ENCODE measurements around the gene PRKAR1A.

DNA sequence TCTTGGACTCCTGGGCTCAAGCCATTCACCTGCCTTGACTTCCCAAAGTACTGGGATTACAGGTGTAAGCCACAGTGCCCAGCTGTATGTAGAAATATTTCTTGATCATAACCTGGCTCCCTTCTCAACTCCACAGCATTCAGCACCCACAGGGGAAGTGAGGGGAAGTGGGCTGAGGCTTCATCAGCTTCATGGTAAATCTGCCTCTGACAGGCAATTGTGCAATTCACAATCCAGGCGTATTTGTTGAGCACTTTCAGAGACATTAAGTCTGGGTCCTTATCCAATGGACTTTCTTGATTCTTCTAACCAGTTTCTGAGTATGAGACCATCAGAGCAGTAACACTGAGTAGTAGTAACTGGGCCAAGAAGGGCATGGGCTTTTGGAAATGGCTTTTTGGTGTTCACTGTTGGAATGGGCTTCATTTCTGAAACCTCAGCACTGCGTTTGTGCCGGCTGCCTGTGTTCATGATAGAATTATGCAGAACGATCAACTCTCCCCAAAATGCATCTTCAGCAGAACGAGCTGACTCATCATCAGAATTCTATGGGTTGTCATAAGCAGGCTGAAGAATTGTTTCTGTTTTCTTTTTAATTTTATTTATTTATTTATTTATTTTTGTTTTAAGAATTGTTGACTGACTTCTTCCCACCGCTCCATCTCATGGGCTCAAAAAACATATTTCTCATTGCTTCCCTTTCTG lies 60.1 kb downstream of the PRKAR1A start:
- TF ChIP-seq, protein P1, sequence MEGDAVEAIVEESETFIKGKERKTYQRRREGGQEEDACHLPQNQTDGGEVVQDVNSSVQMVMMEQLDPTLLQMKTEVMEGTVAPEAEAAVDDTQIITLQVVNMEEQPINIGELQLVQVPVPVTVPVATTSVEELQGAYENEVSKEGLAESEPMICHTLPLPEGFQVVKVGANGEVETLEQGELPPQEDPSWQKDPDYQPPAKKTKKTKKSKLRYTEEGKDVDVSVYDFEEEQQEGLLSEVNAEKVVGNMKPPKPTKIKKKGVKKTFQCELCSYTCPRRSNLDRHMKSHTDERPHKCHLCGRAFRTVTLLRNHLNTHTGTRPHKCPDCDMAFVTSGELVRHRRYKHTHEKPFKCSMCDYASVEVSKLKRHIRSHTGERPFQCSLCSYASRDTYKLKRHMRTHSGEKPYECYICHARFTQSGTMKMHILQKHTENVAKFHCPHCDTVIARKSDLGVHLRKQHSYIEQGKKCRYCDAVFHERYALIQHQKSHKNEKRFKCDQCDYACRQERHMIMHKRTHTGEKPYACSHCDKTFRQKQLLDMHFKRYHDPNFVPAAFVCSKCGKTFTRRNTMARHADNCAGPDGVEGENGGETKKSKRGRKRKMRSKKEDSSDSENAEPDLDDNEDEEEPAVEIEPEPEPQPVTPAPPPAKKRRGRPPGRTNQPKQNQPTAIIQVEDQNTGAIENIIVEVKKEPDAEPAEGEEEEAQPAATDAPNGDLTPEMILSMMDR (IDR thresholded peaks at IDR 0.05): no peak
- TF ChIP-seq POLR2A (IDR thresholded peaks at IDR 0.05): no peak
